ENCODE results near the gene OR52N1.

The OR52N1 gene

DNA sequence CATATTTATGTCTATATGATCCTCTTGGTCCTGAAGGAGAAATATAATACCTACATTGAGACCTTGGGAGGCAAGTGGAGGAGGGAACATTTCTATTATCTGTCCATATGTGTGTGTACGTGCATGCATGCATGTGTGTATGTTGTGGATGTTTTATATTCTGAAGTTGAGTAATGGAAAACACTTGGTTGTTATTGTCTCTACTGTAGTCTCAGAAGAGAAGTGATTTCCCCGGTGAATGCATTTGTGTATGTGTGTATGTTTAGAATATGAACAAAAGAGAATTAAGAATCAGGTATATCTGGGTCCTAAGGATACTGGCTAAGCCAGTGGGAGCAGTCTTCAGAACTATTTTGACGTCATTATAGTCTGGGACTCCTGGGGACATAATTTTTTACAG lies at the start of gene OR52N1:
OR52N1 (minus strand) TSS at position 101 of the 400 bp plus-strand sequence. CDS start 2,449 bp downstream, outside the sequence.
- DNase-seq: no peak

DNA sequence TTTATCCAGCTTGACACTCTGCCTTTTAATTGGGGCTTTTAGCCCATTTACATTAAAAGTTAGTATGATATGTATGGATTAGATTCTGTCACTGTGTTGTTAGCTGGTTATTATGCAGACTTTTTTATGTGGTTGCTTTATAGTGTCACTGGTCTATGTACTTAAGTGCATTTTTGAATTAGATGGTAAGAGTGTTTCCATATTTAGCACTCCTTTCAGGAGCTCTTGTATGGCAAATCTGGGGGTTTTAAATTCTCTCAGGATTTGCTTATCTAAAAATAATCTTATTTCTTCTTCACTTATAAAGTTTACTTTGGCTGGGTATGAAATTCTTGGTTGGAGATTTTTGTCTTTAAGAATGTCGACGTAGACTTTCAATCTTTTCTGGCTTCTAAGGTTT lies 46.6 kb upstream of the OR52N1 start:
- no peak for DNase-seq

DNA sequence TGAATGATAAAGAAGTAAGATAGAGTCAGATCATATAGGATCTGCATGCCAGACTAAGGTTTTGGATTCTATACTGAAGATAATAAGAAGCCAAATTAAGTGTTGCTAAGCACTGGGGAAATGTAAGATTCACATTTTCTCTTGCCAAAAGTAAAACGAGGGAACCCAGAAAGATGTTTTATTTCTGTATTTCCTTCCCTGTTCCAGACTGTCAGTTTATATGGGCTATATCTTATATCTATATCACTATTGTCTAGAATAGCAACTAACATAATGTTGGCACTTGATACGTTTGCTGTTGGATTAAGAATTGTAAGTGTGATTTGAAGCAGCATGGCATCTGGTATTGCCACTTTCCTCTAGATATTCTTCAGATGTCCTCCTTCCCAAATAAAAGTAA lies 42.4 kb upstream of the OR52N1 start:
- DNase-seq: no peak

DNA sequence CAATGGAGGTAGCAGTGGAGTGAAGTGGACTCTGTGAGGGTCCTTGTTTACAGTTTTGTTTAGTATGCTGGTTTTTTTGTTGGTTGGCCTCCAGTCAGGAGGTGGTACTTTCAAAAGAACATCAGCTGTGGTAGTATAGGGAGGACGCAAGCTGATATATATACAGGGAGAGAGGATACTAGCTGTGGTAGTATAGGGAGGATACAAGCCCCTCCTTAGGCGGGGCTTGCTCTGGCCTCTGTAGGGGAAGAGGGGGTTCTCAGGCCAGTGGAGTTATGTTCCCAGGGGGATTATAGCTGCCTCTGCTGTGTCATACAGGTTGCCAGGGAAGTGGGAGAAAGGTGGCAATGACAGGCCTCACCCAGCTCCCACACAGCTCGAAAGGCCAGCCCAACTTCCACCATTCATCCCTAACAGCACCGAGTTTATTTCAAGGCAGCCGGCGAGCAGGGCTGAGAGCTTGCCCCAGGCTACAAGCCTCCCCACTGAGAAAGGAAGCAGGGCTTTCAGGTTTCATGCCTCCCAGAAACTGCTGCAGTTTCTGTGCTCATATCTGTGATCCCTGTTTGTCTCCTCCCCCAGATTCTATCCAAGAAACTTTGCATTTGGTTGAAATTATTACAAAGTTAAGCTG lies 40.2 kb upstream of the OR52N1 start:
- DNase-seq: no peak

DNA sequence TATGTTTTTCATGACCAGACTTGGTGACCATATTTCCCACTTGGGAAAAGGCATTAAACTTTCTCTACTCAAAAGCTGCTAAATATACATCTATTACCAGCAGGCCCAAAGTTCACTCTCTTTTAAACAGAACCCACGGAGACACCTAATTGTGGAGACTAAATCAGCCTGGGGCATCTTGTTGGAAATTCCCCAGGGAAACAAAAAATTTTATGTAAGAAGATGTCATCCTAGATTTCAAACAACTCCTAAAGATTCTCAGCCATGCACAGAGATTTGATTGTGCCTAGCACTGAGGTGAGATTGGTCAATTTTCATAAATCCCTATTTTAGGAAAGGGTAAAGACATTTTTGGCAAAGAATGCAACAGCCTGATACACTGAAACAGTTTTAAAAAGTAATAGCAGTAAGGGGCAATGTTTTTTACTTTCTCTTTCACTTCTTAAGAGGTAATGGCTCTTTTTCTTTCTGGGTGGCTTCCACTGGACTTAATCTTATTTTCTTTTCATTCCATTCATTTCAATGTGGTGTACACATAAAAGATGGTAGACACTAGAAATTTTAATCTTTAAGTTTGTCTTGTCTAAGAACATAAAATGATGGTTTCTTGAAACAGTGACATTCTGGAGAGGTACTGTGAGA lies 27.3 kb upstream of the OR52N1 start:
- DNase-seq: no peak

DNA sequence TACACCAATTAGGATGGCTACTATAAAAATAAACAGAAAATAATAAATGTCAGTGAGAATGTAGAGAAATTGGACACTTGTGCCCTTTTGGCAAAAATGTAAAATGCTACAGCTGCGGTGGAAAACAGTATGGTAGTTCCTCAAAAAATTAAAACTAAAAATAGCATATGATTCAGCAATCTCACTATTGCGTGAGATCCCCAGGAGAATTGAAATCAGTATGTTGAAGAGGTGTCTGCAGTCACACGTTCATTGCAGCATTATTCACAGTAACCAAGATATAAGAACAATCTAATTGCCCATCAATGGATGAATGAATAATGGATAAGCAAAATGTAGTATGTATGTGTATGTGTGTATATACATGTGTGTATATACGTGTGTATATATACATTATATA lies 24.5 kb upstream of the OR52N1 start:
- DNase-seq: no peak

DNA sequence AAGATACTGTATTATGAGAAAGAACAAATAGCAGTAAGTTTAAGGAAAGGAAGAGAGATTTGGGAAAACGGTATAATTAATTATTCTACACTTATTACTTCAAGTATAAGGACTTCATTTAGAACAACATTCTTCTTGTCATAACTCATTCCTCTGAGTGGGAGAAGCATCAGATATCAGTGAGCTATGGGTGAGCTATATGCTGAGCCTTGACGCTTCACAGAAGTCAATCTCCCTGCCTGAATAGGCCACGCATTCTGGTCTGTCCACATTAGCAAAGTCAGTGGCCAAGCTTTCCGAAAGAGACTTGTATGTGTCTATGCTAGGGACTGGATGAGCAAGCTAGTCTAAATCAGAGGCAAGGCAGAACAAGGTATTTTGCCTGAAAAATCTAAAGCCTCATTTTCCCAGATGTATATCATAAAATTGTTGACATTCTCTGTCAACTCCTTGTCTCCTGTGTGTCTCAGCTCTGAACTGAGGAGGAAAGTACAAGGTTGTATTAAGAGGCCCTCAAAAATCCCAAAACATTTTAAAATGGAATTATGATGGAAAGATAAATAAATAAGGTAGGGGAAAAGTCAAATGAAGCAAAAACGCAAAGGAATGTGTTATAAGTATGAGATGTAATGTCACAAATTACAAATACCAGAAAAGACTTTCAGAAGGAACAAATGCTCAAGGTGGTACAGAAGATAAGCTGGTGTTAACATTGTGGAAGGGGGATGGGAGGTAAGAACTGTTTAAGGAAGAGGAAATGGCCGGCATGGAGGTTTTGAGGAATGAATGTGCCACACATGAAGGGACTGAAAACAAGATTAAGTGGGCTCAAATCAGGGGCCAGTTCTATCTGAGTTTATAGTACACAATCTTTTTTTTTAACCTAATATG lies 19.1 kb upstream of the OR52N1 start:
- no peak for DNase-seq

DNA sequence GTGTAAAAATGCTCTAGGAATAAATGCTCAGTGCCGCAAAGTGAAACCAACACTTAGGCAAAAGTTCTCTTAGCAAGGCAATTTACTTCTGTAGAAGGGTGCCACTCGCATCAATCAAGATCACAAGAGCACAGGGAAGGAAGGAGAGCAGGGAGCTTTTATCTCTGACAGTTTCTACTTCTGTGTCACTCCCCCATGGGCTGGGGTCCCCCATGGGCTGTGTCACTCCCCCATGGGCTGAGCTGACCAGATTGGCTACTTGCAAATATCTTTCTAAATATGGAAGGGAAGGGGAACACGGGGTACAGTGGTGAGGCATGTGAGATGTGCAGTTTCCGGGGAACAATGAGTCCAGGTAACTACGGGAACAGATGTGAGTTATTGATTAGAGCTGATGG lies 18.1 kb upstream of the OR52N1 start:
- DNase-seq: no peak

DNA sequence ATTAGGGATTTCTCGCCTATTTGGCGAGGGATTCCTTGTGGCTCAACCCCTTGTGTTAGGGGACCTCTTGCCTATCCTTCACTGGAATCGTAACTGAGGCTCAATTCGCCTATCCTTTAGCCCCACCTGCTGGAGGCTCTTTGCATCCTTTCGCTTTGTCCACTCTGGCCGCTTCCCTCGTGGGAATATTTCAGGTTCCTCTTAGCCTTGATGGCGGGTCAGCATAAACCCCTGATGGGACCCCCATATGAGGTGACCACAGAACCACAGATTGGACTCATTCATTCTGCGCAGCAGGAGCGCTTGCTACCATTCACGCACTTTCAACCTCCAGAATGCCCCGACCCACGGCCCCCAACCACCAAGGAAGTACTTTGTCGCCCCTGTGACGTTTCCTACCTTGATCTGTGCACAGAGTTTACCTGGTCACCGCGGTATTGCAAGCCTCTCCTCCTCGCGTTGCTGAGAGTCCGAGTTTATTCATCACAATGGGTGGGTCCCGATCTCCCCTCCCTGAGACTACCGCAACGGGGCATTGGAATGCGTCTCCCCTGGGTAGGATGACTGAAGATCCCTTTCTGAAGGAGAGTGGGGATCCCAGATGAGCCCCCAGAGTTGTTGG lies 17.5 kb upstream of the OR52N1 start, which contains the start of gene OR52N2:
OR52N2 (plus strand) TSS at position 425 of the 622 bp plus-strand sequence. CDS start 11,412 bp downstream, outside the sequence.
- peak in 44 of 51 donors; percentile 2 to 82 (median 32) for DNase-seq

DNA sequence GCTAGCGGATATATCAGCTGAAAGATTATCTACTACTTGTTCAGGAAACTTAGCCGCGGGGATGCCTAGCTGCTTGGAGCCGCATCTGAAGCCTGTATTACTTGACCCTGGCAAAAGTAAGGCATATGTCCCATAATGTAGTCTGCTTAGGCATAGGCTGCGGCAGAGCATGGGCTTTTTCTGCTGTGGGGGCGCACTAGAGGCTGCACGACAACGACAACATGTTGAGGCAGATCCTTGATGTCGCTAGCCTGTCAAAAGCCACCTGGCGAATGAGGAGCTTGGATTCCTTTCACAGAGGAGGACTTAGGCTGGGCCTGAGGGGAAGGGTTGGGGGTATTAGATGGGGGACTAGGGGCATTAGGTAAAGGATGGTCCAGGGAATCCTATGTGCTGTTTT lies 16.5 kb upstream of the OR52N1 start:
- no peak for DNase-seq

DNA sequence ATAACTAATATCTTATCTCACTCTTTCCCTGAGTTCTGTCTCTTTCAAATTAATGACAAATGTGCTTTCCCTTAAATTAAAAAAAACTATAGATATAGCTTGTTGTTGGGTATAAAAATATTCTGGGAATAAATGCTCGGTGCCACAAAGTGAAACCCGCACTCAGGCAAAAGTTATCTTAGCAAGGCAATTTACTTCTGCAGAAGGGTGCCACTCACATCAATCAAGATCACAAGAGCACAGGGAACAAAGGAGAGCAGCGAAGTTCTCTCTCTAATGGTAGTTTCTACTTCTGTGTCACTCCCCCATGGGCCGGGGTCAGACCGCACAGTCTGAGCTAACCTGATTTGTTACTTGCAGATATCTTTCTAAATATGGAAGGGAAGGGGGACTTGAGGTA lies 12.9 kb upstream of the OR52N1 start:
- no peak for DNase-seq

DNA sequence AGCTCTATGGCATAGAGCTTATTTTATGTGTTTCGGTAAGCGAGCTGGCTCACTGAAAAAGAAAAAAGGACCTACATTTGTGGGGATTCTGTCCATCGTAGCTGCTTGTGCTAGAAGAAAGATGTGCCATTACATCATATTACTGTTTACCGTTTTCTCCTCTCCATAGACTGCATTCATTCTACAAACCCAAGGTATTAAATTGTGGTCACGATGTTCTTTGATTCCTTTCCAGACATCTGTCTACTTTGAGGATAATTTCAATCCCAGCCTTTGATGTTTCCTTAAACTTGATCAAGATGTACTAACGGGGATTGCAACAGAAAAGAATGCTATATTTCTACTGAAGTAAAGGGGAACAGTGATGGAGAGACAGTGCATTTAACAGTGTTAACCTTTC lies 5.5 kb upstream of the OR52N1 start:
- DNase-seq: no peak

DNA sequence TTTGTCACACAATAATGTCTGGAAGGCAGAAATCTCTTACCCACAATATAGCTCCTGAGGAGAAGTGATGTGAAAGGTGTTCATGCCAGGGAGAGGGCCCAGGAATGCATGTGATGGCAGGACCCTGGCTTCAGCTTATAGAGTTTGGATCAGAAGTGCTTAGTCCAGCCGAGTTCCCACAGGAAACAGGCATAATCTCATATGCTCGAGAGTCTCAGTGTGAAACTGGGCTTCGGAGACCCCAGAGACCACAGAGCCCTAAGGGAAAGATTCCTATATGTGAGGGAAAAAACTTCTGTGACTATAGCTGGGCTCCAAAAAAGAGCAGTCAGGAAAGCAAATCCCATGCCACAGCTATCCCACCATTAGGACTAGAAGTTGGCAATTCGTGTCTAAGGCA lies 7.8 kb downstream of the OR52N1 start, which contains the start of gene OR52N5:
OR52N5 (minus strand) TSS at position 101 of the 400 bp plus-strand sequence. CDS start 4,721 bp downstream, outside the sequence.
- DNase-seq: no peak

DNA sequence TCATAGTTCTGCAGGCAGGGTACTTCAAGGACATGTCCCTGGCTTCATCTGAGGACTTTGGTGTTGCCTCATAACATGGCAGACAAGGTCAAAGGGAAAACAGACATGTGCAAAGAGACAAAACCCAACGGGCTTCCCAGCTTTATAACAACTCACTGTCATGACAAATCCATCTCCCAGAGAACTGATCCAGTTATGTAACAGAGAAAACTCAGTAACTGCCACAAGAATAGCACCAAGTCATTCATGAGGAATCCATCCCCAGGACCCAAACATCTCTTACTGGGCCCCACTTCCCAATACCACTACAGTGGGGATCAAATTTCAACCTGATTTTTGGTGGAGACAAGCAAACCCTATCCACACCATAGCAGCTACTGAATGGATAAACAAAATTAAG lies 24.0 kb downstream of the OR52N1 start:
- DNase-seq: no peak

DNA sequence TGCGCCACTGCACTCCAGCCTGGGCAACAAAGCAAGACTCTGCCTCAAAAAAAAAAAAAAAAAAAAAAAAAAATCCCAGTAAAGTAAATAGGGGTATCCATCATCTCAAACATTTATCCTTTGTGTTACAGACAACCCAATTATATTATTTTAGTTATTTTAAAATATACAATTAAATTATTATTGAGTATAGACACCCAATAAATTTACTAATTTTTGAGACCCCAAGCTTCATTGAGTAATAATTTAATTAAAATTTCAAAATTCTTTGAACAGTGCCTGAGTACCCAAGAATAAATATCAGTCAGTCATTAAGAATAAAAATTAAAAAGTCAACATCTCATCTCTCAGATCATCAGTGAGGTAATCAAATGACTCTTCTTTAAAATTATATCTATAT lies 37.1 kb downstream of the OR52N1 start, which contains the start of gene OR52N4:
OR52N4 (plus strand) TSS at position 301 of the 400 bp plus-strand sequence. CDS start 498 bp downstream, outside the sequence.
- DNase-seq: no peak

DNA sequence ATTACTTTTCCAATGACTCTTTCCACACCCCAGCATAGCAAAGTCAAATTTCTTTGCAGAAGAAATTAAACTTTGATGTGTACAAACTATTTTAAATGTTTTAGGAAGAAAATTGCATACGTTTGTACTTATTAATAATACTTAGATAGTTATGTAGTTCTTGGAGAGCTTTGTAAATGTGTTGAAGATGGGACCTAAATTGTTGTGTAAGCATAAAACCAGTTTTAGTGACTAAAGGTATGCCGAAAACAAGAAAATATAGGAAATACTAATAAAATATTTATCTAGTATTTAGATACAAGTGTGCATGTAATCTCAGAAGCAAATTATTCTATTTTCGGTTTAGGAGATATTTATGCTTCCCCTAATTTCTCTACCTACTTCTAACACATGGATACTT lies 41.2 kb downstream of the OR52N1 start:
- DNase-seq: no peak

DNA sequence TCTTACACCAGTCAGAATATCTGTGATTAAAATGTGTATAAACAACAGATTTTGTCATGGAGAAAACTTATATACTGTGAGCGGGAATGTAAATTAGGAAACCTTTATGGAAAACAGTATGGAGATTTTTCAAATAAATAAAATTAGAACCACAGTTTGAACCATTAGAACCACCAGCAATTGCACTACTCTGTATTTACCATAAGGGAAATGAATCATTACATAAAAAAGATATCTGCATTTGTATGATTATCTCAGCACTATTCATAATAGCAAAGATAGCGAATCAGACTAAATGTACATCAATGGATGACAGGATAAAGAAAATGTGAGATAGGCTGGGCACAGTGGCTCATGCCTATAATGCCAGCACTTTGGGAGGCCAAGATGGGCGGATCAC lies 44.5 kb downstream of the OR52N1 start:
- DNase-seq: no peak

DNA sequence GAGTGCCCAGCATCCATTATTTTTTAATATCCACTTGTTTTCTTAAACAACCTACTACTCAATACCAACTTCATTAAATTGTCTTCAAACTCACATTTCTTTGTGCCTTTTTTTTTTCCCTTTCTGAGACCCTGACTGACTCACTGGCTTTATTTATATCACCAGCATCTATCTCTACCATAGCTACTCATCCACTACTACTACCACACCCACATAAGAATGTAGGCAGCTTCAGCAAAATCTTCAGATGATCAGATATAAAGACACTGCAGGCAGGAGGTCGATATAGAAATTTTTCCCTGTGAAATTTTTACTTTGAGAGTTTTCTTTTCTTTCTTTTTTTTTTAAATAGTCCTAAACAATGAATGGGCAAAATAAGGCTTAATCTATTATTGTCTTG lies 52.6 kb downstream of the OR52N1 start:
- no peak for DNase-seq

DNA sequence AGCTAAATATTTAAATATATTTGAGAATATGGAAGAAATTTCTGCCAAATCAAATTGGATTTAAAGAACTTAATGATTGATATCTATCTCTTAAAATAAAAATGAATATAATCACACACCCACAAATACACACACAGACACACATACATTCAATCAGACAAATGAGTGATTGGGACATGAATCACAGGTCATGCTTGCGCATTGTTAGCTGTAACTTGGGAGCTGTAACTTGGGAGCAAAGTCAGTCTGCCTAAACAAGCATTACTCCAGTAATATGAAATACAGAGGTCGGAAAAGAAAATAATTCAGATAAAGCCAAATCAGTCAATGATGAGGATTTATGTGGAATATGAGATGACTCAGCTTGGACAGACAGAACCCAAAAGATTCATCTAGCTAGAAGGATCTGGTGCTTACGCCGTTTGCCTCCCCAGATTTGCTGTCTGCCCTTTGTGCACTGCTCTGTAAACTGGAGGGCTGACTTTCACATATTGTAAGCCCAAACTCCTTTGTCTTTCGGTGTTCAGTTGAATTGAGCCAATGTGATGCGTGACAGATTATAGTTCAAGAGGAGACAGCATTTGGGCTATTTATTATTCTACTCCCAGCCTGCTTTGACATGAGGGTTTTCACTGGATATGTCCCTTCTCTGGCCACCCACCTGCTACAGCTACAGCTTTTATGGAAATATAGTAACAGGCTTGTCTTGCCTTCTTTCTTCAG lies 53.2 kb downstream of the OR52N1 start:
- DNase-seq: no peak

DNA sequence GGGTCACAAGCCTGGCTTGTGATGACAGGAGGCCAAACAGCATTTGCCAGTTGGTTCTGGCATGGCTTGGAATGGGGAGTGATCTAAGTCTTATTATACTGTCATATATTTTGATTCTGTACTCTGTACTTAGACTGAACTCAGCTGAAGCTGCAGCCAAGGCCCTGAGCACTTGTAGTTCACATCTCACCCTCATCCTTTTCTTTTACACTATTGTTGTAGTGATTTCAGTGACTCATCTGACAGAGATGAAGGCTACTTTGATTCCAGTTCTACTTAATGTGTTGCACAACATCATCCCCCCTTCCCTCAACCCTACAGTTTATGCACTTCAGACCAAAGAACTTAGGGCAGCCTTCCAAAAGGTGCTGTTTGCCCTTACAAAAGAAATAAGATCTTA lies 54.0 kb downstream of the OR52N1 start:
- DNase-seq: no peak
